SIG-M5 treated with dmso at 0.1 percent for 504 hours (cell line): ENCODE data around the gene EPGN.

ENCODE experiments used
- DNase-seq: peaks from one replicate; lab custom pipeline; 2025; ENCODE audit not compliant: unreplicated experiment; lab: John Stamatoyannopoulos, UW

Gene EPGN

GRCh38 chr4:74309223-74309622 lies 953 bp downstream of the EPGN start:
- no peak for DNase-seq

GRCh38 chr4:74311696-74312313 lies 3.5 kb downstream of the EPGN start:
- DNase-seq, result peak; percentile 41

DNA sequence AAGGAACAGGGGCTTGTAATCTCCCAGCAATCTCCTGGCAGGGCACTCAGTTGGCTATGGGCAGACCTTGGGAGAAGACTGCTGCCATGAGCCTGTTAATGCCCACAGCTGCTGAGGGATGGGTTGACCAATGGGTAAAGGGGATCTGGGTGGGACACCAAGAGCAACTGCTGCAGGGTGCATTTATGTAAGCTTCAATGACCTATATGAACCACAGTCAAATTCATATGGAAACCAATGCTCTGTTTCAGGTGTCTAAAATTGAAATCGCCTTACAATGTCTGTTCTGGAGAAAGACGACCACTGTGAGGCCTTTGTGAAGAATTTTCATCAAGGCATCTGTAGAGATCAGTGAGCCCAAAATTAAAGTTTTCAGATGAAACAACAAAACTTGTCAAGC lies 6.1 kb downstream of the EPGN start:
- no peak for DNase-seq

DNA sequence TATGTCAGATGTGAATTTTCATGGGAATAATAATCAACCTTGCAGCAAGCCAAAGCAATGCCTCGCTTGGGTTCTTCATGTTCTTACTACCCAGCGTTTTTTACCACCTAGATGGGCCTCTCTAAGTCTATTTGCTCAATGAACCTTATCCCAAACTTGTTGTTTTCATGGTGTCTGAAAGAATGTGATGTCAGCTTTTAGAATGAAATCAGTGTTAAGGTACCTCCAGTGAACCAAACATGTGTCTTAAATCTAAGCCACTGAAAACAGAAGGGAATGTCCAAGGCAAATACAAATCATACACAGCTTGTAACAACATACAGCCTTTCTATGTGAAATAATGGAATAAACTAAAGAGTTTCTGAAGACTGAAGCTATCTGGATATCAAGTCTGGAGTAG lies 6.7 kb downstream of the EPGN start:
- DNase-seq, result no peak

- DNase-seq, result no peak
These were observed 7.1 kb downstream of the EPGN start for GRCh38 chr4:74315376-74315775.

GRCh38 chr4:74316397-74316796 lies 8.1 kb downstream of the EPGN start:
- no peak for DNase-seq

GRCh38 chr4:74317616-74318246 lies 9.5 kb downstream of the EPGN start:
- DNase-seq, result no peak

DNA sequence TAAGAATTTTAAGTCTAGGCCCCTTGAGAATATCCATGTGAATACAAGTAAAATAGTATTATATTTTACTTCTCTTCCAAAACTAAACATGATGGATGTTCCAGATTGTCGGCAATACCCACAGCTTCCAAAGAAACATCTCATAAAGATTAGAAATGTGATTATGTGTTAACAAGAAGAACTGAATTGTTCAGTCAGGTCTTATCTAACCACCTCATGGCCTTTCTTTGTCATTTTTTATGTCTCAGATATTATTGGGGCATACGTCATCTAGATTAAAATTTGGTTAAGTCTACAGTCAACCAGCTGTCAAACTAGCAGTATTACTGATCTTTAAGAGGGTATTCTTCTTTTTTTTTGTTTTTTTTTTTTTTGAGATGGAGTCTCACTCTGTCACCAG lies 10.0 kb downstream of the EPGN start:
- DNase-seq, result no peak

- DNase-seq, result no peak
These were observed 11.2 kb downstream of the EPGN start for GRCh38 chr4:74319470-74319869.

DNA sequence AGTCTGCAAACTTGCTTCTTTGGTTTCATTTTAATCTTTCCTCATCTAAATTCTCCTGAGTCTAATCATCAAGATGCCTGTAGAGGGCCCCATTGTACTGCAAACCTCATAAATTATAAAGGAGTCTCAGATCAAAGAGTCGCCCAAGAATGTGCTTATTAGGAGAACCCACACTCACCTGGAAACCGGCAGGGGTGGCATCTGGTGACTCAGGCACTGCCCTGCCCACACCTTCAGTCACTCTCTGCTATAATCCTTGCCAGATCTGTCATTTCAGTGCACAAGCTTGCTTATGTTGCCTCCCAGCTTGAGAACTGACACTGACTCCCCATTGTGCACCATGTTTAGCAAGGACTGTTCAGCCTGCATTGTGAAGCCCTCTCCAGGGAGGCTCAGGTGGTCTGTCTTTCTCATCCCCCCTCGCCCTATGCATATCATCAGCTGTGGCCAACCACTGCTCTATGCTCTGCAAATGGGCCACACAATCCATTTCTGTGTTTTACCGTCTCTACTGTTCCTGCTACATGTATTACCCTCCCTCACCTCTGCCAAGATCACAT lies 12.4 kb downstream of the EPGN start:
- peak; percentile 69 for DNase-seq

DNA sequence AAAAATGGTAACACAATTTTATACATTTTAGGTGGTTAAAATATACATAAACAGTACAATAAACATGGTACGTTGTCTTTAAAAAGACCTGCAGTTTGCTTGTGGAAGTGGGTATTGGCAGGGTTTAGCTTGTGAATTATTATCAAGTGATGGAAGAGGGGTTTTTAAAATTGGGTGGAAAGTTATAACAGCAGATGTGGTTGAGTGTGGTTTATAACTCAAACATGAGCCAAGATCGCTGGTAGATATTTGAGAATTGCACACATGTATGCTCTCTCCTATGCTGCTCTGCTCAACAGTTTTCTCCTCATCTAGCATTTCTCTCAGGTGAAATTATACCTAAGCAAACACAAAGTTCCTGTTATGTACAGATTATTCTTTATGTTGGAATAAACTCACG lies 14.0 kb downstream of the EPGN start:
- DNase-seq, result no peak

DNA sequence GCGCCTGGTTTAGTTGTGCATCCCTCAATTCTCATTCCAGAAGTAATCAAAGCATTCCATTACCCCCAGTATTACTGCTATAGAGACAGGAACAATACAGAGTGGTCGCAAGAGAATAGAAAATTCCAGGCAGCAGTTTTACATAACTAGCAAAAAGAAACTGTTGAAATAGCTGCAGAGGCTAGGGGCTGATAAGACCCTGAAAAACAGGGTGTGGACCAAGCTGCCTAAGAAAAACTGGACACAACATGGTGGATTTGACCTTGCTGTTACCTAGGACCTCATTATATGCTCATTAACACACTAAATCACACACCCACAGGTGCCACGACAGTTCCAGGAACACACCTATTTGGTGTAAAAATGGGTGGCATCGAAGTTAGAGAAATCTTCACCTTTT lies 15.4 kb downstream of the EPGN start:
- DNase-seq, result no peak

GRCh38 chr4:74324262-74324661 lies 16.0 kb downstream of the EPGN start:
- DNase-seq, result no peak

DNA sequence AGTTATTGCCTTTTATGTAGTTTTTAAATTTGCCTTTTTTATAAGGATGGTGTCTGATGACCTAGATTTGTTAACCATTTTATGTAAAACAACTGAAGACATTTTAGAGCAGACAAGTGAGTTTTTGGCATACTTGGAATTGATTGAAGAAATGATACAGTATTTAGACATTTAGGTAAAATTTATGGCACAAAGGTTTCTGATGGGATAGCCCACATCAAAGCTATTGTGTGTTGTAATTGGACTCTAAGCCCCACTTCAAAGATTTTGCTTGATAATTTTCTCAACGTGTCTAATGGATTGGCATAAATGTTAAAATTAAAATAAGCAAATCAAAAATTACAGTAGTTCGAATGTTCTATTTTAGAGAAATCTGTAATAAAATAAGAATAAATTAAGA lies 17.6 kb downstream of the EPGN start:
- no peak for DNase-seq

DNA sequence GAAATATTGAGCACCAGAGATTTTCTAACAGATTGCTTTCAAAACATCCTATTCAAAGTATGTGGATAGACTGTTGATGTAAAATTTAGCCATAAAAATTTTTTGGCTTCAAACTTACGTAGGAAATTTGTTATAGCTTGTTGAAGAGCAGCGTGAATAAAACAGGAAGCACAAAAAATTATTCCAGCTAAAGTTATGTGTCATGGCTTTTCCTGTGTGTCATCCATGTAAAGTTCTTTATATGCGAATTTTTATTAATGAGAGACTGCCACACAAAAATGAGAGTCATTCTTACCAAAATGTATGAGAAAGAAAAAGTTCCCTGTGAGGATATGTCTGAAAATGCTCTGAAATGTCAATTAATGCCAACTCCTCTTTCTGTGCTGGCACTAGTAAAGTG lies 19.5 kb downstream of the EPGN start:
- DNase-seq, result no peak

DNA sequence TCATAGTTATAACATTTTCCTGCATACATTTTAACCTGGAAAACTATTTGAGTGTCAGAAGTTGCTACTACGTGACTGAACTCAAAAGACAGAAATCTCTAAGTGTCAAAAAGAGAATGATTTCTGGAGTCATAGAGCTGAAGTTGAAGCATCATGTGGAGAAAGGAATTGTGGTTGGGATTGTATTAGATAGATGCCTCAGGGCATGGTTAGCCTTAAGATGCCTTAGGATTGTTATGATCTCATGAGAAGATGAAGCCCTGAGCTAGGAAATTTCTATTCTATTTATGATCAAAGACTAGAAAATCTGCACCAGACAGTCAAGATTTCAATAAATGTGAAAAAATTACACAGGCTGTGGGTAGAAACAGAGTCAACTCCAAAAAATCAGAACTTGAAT lies 20.2 kb downstream of the EPGN start:
- no peak for DNase-seq

DNA sequence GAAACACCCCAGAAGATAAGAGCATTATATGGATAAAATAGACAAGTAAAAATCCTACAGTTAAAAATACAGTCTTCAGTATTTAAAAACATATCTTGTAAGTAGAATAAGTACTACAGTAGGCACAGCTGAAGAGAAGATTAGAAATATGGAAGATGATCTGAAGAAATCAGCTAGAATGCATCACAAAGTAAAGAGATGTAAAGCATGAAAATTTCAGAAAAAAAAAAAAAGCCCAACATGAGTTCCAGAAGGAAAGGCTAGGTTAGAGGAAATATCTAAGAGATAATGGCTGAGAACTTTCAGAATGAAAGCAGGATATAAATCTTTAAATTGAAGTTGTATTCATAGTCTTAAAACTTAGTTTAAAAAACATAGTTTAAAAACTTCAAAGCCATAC lies 21.0 kb downstream of the EPGN start:
- DNase-seq, result no peak

DNA sequence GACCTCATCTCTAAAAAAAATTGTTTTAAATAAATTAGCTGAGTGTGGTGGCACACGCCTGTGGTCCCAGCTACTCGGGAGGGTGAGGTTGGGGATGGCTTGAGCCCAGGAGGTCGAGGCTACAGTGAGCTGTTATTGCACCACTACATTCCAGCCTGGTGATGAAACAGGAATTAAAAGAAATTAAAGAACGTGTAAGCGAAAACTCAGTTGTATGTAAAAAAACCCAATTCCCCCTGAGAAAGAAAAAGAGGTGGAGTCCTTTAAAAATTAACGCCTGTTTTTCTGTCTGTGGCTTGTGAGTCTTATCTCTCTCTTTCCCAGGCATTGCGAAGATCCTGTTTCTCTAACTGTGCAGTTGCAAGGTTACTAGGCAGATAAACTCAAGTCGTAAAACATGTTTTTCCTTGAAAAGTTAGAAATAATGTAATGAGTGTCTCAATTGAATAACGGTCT lies 22.1 kb downstream of the EPGN start:
- DNase-seq, result no peak

DNA sequence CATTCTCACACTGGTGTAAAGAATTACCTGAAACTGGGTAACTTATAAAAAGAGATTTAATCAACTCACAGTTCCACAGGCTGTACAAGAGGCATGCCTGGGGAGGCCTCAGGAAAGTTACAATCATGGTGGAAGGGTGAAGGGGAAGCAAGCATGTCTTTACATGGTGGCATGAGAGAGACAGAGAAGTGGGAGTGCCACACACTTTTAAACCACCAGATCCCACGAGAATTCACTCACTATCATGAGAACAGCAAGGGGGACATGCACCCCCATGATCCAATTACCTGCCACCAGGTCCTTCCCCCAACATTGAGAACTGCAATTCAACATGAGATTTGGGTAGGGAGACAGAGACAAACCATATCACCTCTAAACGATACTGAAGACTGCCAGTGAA lies 23.0 kb downstream of the EPGN start:
- no peak for DNase-seq

GRCh38 chr4:74331944-74332343 lies 23.7 kb downstream of the EPGN start:
- no peak for DNase-seq

DNA sequence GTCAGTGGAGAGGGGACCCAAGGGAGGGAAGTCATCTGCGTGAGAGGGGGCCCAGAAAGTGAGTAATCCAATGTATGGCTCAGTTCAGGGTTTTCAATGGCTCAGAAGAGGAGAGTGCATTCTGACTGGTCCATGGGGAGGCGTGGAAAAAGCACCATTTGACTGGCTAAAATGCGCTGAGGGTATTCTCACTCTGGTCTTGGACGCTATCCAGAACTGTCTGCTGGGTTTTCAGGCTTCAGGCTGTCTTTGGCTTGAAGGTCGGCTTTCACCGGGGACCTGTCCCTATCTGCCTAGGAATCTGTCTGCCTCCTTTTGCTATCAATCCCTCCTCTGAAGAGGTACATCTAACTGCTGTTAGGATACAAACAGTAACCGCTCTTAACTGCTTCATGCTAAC lies 26.4 kb downstream of the EPGN start:
- DNase-seq, result no peak

DNA sequence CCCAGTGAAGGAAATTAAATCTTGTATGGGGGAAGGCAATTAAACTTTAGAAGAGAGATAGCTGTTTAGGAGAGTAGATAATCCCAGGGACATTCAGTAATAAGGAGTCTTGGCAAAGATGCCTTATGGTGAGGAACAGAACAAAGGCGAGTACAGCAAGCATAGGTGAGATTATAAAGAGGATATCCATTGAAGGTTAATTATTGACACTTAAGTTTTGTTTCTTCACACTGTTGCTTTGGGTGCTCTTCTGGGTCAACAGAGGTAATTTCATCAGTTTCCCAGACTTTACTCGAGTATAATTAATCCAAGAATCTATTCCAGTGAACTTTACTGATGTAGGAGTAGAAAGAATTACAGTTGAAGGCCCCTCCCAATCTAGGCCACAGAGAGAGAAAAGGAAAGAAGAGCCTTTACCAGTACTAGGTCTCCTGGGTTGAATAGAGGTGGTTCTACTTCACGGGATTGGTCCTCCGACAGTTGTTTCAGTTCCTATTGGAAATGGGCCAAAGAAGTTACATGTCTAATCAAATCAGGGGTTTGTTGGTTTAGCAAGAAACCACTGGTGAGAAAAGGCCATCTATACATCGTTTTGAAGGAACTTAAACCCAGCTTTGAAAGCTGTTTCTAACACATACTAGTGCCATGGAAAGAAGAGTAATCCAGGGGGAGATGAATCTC lies 27.2 kb downstream of the EPGN start:
- no peak for DNase-seq
